Measurements from ENCODE around the gene IARS2. TPM values are rescaled to one million over a fixed set of nuclear protein-coding genes. Genes with fewer than 3 reads are reported as not detected.

The IARS2 gene
- total RNA-seq, 1 experiment from 2014 or later = 158 TPM

Small RNA genes within 50 kb of the gene (small RNA-seq; reads per million reads assigned to genes)
- gene MIR194-1 (0 to 0.02 reads per million in 2 experiments), gene MIR215 (0 to 0.33 reads per million in 2 experiments)

Other genes starting within 250 kb of the IARS2 start
- gene SLC30A10, start 165.6 kb upstream of the IARS2 start, total RNA-seq (2014; rRNA removed; shearing (Covaris generic)) = 0.18 TPM in 1 of 2 replicates, not detected in the other
- 145 and 153 TPM in 2 replicates for gene EPRS1, start 47.6 kb upstream of the IARS2 start, total RNA-seq (2014; rRNA removed; shearing (Covaris generic))
- gene BPNT1, start 4.3 kb upstream of the IARS2 start, total RNA-seq (2014; rRNA removed; shearing (Covaris generic)) = 30.1 and 33.4 TPM in 2 replicates
- 19.8 and 20.4 TPM in 2 replicates for gene RAB3GAP2, start 178.3 kb downstream of the IARS2 start, total RNA-seq (2014; rRNA removed; shearing (Covaris generic))